ENCODE data around the gene RABGGTB.

DNA sequence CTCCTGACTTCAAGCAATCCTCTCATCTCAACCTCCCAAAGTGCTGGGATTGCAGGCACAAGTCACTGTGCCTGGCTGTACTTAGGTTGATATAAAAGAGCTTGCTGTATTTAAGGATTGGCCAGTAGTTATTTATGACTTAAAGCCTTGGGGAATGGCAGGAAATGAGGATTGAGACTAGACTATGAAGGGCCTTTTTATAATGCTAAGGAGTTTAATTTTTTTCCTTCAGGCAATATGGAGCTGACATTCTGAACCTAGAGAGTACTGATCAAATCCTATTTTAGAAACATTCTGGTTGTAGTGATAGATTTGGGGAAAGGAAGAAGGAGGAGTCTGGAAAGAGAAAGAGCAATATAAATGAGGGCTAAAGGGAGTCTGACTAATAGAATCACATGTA lies 55.4 kb downstream of the RABGGTB start:
- TF ChIP-seq EZH2 (IDR thresholded peaks at IDR 0.05; ENCODE audit: low read depth, unreplicated experiment), result no peak
- no peak for TF ChIP-seq CTCF (conservative IDR thresholded peaks at IDR 0.05; ENCODE audit: low read depth in 2 of 2)
- TF ChIP-seq, protein P1, sequence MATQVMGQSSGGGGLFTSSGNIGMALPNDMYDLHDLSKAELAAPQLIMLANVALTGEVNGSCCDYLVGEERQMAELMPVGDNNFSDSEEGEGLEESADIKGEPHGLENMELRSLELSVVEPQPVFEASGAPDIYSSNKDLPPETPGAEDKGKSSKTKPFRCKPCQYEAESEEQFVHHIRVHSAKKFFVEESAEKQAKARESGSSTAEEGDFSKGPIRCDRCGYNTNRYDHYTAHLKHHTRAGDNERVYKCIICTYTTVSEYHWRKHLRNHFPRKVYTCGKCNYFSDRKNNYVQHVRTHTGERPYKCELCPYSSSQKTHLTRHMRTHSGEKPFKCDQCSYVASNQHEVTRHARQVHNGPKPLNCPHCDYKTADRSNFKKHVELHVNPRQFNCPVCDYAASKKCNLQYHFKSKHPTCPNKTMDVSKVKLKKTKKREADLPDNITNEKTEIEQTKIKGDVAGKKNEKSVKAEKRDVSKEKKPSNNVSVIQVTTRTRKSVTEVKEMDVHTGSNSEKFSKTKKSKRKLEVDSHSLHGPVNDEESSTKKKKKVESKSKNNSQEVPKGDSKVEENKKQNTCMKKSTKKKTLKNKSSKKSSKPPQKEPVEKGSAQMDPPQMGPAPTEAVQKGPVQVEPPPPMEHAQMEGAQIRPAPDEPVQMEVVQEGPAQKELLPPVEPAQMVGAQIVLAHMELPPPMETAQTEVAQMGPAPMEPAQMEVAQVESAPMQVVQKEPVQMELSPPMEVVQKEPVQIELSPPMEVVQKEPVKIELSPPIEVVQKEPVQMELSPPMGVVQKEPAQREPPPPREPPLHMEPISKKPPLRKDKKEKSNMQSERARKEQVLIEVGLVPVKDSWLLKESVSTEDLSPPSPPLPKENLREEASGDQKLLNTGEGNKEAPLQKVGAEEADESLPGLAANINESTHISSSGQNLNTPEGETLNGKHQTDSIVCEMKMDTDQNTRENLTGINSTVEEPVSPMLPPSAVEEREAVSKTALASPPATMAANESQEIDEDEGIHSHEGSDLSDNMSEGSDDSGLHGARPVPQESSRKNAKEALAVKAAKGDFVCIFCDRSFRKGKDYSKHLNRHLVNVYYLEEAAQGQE (IDR thresholded peaks at IDR 0.05; ENCODE audit: unreplicated experiment), result no peak
- no peak for TF ChIP-seq EZH2phosphoT487 (IDR thresholded peaks at IDR 0.05; ENCODE audit: unreplicated experiment)

Data from GM23338 (cell line).